Esophagus muscularis mucosa (tissue), 4 donors: ENCODE data around the gene NUP210. TPM values are rescaled to one million over a fixed set of nuclear protein-coding genes. Genes with fewer than 3 reads are reported as not detected.

Experiments used
- DNase-seq: peaks from one replicate; pipeline ENCODE4 v3.0.0-alpha.2; 2017; ENCODE audit errors: extremely low spot score
- H3K27ac ChIP-seq, 4 donors: fragments of 200-600 bp; sonication (generic); replicated peaks in 1 of 4; 1 replicate in 3 of 4; 2 replicates in 1 of 4; pipeline ENCODE4 v1.5.1; 2016 to 2019; ENCODE audit warnings: mild to moderate bottlenecking in 1 of 4
- H3K27me3 ChIP-seq, 4 donors: fragments of 200-600 bp; sonication (generic); one replicate each; pipeline versions ENCODE4 v1.5.1 to v1.6.0; 2016 to 2019
- H3K36me3 ChIP-seq, 4 donors: fragments of 200-600 bp; sonication (generic); one replicate each; pipeline ENCODE4 v1.5.1; 2016 to 2019
- H3K4me1 ChIP-seq, 4 donors: fragments of 200-600 bp; sonication (generic); one replicate each; pipeline ENCODE4 v1.5.1; 2016 to 2019
- H3K4me3 ChIP-seq, 4 donors: fragments of 200-600 bp; sonication (generic); 1 replicate in 2 of 4; 2 replicates in 2 of 4; pipeline ENCODE4 v1.5.1; 2016 to 2019; ENCODE audit warnings: mild to moderate bottlenecking in 4 of 4, moderate library complexity in 1 of 4
- H3K9me3 ChIP-seq, 4 donors: fragments of 200-600 bp; sonication (generic); 1 replicate in 3 of 4; 2 replicates in 1 of 4; pipeline ENCODE4 v1.5.1; 2016 to 2019
- CTCF ChIP-seq, 3 experiments: fragments of 200-600 bp in 2 of 3; fragments of 450-650 bp in 1 of 3; sonication (generic) in 2 of 3; IDR thresholded peaks; one replicate each; pipeline ENCODE4 v1.5.1; 2017 to 2019; ENCODE audit warnings: antibody characterized with exemption in 3 of 3, mild to moderate bottlenecking in 2 of 3, moderate library complexity in 1 of 3
- EP300 ChIP-seq: sonication (generic); formaldehyde crosslinking; IDR thresholded peaks from one replicate; pipeline ENCODE4 v1.6.1; 2017; ENCODE audit warnings: antibody characterized with exemption
- POLR2A ChIP-seq: fragments of 450-650 bp; IDR thresholded peaks from one replicate; pipeline ENCODE4 v1.6.1; 2017; ENCODE audit warnings: antibody characterized with exemption, moderate library complexity, mild to moderate bottlenecking, low read depth
- POLR2AphosphoS5 ChIP-seq, 2 donors: sonication (generic); formaldehyde crosslinking; IDR thresholded peaks; one replicate each; pipeline ENCODE4 v1.6.1; 2017; ENCODE audit warnings: antibody characterized with exemption in 2 of 2
- WGBS: methylation state at CpG from one replicate; pipeline ENCODE4 v1.1.5; 2018; 5-methylcytosine and 5-hydroxymethylcytosine counted together
- intact Hi-C: fragments of 100-400 bp; cut with DNase I; formaldehyde crosslinking; loops from one replicate; pipeline ENCODE4 v1.15.1; 2023
- total RNA-seq, 4 donors: library from RNA; depleted of rRNA; stranded (reverse); fragments of >200 nt; gene quantifications; one replicate each; pipeline versions ENCODE4 v1.1.0 to v1.2.1, GENCODE V29; 2016

NUP210 gene
- total RNA-seq, 4 donors from 2014 or later: 2.5 to 5.2 (median 4.2) TPM

GRCh38 chr3:13348100-13348499 is 72.0 kb downstream of the NUP210 start:
- no peak overlapping the region for H3K27ac ChIP-seq
- H3K36me3 ChIP-seq: peaks cover 0 to 39% (median 14%) of the 10 kb centered on the region in 4 donors
- intact Hi-C loops: no loop called here
- no peak overlapping the region for H3K4me3 ChIP-seq
- TF ChIP-seq POLR2A (no peak), POLR2AphosphoS5 (IDR thresholded peaks at IDR 0.05) (no peak), EP300 (no peak), CTCF (IDR thresholded peaks at IDR 0.05) (no peak)
- H3K9me3 ChIP-seq: no peaks in the 10 kb centered on the region
- peaks cover 0 to 5% (median 0%) of the 10 kb centered on the region in 4 donors for H3K4me1 ChIP-seq
- 75% methylated on average over 3 of the region's 3 CpGs for WGBS
- H3K27me3 ChIP-seq: no peaks in the 10 kb centered on the region
- DNase-seq: no peak

DNA sequence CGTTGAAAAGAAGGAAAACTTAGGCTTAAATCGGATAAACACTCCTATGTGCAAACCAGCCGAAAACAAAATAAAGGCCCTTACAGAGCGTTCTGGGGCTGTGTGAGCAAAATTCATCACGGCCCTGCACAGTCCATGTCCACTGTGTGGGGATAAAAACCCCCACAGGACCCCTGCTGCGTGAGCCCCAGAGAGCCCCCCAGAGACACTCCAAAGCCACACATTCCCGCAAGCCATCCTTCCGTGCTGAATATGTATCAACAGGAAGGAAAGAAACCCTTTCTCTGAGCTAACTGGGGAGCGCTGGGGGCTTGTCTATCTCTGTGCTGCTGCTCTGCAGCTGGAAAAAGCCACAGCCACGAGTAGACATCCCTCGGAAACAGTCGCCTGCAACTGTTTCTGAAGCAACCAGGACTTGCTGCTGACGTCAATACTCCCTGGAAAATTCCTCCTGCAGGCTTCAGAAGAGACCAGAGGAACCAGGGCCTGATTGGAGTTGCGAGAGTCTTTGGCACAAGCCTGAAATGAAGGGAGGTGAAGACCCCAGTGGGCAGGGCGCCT is 72.7 kb downstream of the NUP210 start:
- H3K4me3 ChIP-seq: no peak overlapping the region
- DNase-seq: no peak
- H3K9me3 ChIP-seq: no peaks in the 10 kb centered on the region
- H3K27me3 ChIP-seq: no peaks in the 10 kb centered on the region
- intact Hi-C loops: no loop called here
- WGBS: 77% methylated on average over 13 of the region's 15 CpGs
- TF ChIP-seq EP300 (no peak), CTCF (IDR thresholded peaks at IDR 0.05) (no peak), POLR2A (no peak), POLR2AphosphoS5 (IDR thresholded peaks at IDR 0.05) (no peak)
- peaks cover 0 to 5% (median 0%) of the 10 kb centered on the region in 4 donors for H3K4me1 ChIP-seq
- H3K36me3 ChIP-seq: peaks cover 0 to 37% (median 11%) of the 10 kb centered on the region in 4 donors
- no peak overlapping the region for H3K27ac ChIP-seq

GRCh38 chr3:13346481-13347389 is 73.4 kb downstream of the NUP210 start:
- Histone ChIP-seq H3K9me3 (no peaks in the 10 kb centered on the region), H3K27me3 (no peaks in the 10 kb centered on the region), H3K36me3 (peaks cover 0 to 31% (median 8%) of the 10 kb centered on the region in 4 donors), H3K4me1 (peaks cover 0 to 5% (median 0%) of the 10 kb centered on the region in 4 donors), H3K4me3 (no peak overlapping the region), H3K27ac (no peak overlapping the region)
- TF ChIP-seq POLR2A (no peak), CTCF (IDR thresholded peaks at IDR 0.05) (no peak)
- whole genome bisulfite sequencing: 79% methylated on average over 19 of the region's 23 CpGs
- intact Hi-C loops: no loop called here
- DNase-seq: no peak

- intact Hi-C loops: no loop called here
- H3K27me3 ChIP-seq: no peaks in the 10 kb centered on the region
- H3K9me3 ChIP-seq: no peaks in the 10 kb centered on the region
- no peak overlapping the region for H3K4me3 ChIP-seq
- no peak for DNase-seq
- TF ChIP-seq CTCF (IDR thresholded peaks at IDR 0.05) (no peak), POLR2AphosphoS5 (IDR thresholded peaks at IDR 0.05) (no peak), POLR2A (no peak), EP300 (no peak)
- WGBS: 94% methylated on average over 6 of the region's 6 CpGs
- H3K4me1 ChIP-seq: peaks cover 0 to 5% (median 0%) of the 10 kb centered on the region in 4 donors
- H3K27ac ChIP-seq: no peak overlapping the region
- H3K36me3 ChIP-seq: peaks cover 0 to 35% (median 9%) of the 10 kb centered on the region in 4 donors
Measured at GRCh38 chr3:13345772-13346171, 74.3 kb downstream of the NUP210 start.
